Stimulated activated CD8-positive, alpha-beta memory T cell treated with anti-CD3 and anti-CD28 coated beads, Interleukin-4, amount 100 ng/mL, for 1 hour (primary cell): ENCODE measurements around the gene MGRN1.

ENCODE experiments used
- DNase-seq, 2 donors: peaks; one replicate each; pipeline ENCODE4 v3.0.0-alpha.2; 2020; ENCODE audit warnings: low read depth in 2 of 2, low spot score in 1 of 2

The MGRN1 gene

GRCh38 chr16:4623593-4623992, 1.0 kb upstream of the MGRN1 start:
- no peak for DNase-seq

- peak; percentile 39 to 44 for DNase-seq
Measured at GRCh38 chr16:4624827-4625559, 367 bp downstream of the MGRN1 start.

GRCh38 chr16:4625560-4626159, 1.0 kb downstream of the MGRN1 start:
- DNase-seq = no peak

- no peak for DNase-seq
Measured at GRCh38 chr16:4626396-4626795, 1.8 kb downstream of the MGRN1 start.

GRCh38 chr16:4628283-4628682, 3.7 kb downstream of the MGRN1 start:
- no peak for DNase-seq

- DNase-seq = no peak
Measured at GRCh38 chr16:4631444-4631843, 6.8 kb downstream of the MGRN1 start.

GRCh38 chr16:4633910-4634635, 9.4 kb downstream of the MGRN1 start:
- DNase-seq = no peak

GRCh38 chr16:4634768-4635167, 10.1 kb downstream of the MGRN1 start:
- DNase-seq = no peak

GRCh38 chr16:4636196-4636595, 11.6 kb downstream of the MGRN1 start:
- no peak for DNase-seq

- DNase-seq = no peak
Measured at GRCh38 chr16:4637501-4638166, 13.0 kb downstream of the MGRN1 start.

- no peak for DNase-seq
Measured at GRCh38 chr16:4639899-4640509, 15.4 kb downstream of the MGRN1 start.

GRCh38 chr16:4640572-4641305, 16.1 kb downstream of the MGRN1 start:
- DNase-seq = no peak

GRCh38 chr16:4641306-4641687, 16.7 kb downstream of the MGRN1 start:
- DNase-seq = no peak

- no peak for DNase-seq
Measured at GRCh38 chr16:4641895-4642294, 17.3 kb downstream of the MGRN1 start.

- no peak for DNase-seq
Measured at GRCh38 chr16:4646773-4647643, 22.4 kb downstream of the MGRN1 start.

GRCh38 chr16:4647644-4647980, 23.0 kb downstream of the MGRN1 start:
- no peak for DNase-seq

- DNase-seq = no peak
Measured at GRCh38 chr16:4648917-4649316, 24.3 kb downstream of the MGRN1 start.

GRCh38 chr16:4649744-4650442, 25.3 kb downstream of the MGRN1 start:
- no peak for DNase-seq

- peak; percentile 40 to 52 for DNase-seq
Measured at GRCh38 chr16:4650443-4651074, 25.9 kb downstream of the MGRN1 start.
